HG03565 (cell line): ENCODE measurements around the gene CD52.
"Not testable (repeated sequence)": the region's sequence is repeated elsewhere in the genome, so short reads cannot be mapped to it uniquely, and the experiment has no call there.

Source experiments
- ATAC-seq: cut with Tn5 transposase; IDR thresholded peaks from one replicate; pipeline ENCODE4 v1.9.1; 2021; ENCODE audit warnings: mild to moderate bottlenecking, moderate library complexity; ENCODE audit not compliant: unreplicated experiment

The CD52 gene

DNA sequence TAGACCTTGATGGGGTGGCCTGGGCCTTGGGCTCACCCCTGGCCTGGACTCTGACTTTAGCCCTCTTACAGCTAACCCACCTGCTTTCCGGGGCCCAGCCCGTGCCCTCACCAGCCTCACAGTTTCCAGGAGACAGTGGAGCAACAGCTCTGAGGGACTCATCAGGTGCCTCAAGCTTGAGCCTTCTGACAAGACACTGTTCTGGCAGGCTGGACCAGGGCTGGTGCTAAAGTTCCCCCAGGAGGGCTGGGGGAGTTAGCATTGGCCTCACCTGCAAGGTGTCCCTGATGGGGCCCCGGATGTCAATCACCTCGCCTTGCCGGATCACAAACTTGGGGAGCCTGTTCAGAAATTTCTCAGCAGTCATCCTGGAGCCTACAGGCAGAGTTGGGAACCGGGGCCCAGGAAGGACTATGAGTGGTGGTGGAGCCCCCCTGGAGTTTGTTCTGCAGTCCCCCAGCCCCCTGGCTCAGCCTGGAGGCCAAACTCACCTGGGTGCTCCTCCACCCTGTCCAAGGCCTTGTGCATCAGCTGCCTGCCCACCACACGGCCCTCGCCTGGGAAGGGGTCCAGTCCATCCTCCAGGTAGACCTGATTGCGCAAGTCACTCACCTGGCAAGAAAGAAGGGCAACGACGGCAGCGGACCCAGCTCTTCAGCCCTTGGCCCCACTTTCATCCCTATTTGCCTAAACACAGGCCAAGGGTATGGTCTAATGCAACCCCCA lies 33.7 kb upstream of the CD52 start:
- ATAC-seq: no peak

DNA sequence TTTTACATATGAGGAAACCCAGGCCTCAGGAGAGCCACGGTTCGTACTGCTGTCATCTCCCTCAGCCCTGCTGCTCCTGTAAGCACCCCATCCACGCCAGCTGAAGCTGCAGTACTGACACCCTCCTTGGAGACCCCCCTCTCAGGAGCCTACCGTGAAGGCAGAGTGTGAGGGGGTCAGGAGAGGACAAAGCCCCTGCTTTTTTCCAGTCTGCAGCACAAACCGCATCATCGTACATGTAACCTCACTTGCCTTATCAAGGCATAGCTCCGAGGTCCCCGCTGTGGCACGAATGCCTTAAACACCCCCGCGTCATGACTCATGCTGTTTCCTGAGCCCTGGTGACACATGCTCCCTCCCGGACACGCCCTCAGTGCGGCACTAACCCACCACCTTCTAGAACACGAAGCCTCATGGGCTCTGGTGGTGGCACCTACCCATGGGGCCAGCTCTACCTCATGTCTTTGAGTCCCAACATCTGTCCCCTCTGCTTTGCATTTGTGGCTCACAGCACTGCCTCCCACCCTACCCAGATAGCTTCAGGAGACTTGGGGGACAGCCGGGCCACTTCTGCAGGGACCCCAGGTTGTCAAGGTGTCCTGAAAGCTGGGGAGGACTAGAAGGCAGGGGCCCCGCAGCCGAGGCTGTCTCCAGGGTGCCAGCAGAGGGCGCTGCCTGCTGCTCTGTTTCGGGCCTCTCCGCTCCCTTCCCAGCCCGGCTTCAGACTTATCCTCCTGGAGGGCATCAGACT lies 33.0 kb upstream of the CD52 start:
- ATAC-seq: peak; percentile 35

DNA sequence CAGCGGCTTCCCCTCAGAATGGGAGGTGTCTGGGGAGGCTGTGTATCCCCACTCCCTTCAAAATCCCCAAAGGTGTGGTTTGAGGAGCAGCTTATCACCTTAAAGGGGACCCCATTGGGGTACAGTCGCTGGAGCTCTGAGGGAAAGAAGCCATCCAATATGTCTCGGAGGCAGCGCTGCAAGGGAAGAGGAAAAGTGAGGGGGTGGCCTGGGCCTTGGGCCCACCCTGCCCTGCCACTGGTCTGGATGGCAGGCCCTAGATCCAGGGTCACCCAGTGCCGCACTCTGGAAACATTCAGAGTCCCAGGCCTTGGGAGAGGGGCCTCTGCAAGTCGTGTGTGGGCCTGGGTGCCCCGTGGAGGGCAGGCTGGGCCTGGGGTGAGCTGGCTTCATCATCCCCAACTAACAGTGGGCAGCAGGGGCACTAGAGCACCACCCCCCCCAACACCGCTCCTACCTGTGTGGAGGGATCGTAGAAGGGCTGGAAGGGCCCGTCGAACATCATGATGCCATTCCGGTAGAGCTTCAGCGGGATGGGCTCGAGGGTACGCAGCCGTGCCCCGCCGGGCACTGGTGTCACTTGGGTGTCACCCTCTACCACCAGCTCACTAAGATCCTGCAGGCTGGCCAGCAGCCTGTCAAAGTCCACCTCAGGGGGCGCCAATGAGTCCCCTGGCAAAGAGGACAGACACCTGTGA lies 32.2 kb upstream of the CD52 start:
- ATAC-seq: no peak

DNA sequence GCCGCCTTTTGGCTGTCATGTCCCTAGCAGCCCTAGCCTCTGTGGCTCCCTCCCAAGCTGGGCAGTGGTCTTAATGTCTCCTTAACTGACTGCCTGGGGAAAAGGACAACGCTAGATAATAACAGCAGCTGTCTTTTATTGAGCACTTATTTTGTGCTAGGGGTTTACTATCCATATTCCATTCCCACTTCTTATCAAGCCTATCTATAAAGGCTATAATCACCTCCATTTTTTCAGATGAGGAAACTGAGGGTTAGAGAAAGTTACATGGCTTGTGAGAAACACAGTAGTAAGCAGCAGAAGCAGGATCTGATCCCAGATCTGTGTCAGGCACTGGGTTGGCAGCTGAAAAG lies 31.7 kb upstream of the CD52 start:
- no peak for ATAC-seq

DNA sequence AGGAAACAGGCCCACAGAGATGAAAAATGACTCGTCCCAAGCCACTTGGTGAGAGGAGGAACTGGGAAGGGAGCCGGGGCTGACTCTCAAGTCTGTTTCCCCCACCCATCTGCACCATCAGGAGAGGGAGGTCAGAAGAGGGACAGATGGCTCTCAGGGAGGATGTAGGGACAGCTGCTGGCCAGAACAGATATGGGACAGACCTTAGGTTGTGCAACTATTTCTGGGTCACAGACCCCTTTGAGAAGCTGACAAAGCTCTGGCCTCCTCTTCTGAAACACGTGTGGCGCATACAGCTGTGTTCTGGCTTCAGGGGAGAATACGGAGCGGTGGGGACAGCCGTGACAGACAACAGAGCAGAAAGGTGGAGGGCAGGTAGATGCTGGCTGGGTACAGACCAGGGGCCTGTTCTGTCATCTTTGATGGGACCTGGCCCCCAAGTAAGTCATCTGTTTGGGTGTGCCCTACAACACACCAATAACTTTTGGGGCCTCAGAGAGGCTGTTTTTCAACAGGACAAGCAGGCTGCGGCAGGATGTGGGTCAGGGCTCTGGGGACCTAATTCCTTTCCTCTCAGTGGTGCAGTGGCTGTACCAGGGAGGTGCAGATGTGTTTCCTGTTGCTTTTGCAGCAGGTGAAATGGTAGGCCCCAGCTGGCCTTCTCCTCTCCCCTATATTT lies 30.6 kb upstream of the CD52 start:
- ATAC-seq: no peak

DNA sequence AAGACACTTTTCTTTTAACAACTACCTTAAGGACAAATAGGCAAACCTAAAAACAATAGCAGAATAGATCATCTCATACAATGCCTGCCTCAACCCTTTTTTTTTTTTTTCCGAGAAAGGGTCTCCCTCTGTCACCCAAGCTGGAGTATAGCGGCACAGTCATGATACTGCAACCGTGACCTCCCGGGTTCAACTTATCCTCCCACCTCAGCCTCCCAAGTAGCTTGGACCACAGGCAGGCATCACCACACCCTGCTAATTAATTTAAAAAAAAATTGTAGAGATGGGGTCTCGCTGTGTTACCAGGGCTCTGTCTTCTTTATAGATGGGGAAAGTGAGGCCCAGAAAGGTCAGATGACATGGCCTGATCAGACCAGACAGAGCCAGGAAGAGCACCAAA lies 29.9 kb upstream of the CD52 start:
- no peak for ATAC-seq

DNA sequence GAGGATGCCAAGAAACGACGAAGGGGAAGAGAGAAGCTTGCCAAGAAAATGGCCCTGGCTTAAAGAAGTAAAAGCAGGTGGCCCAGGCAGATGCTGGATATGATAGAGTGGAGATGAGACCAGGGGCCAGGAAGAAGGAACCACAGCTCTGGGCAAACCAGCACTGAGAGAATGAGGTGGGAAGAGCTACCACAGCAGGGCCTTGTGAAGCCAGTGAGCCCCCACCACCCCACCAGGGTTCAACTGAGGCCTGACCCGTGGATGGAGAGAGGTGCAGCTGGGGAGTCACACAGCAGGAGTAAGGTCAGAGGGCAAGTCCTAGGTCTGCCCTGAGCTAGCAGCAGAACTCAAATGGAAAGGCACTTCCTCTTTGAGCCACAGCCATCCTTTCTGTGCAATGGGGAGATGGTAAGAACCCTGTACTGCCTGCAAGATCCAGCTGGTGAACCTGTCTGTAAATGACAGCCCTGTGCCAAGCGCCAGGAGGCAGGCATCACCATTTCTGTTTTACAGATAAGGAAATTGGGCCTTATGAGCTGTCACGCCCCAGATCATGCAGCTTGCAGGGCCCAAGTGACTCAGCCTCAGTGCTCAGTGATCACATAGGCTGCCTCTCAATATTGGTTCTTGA lies 29.3 kb upstream of the CD52 start:
- no peak for ATAC-seq

DNA sequence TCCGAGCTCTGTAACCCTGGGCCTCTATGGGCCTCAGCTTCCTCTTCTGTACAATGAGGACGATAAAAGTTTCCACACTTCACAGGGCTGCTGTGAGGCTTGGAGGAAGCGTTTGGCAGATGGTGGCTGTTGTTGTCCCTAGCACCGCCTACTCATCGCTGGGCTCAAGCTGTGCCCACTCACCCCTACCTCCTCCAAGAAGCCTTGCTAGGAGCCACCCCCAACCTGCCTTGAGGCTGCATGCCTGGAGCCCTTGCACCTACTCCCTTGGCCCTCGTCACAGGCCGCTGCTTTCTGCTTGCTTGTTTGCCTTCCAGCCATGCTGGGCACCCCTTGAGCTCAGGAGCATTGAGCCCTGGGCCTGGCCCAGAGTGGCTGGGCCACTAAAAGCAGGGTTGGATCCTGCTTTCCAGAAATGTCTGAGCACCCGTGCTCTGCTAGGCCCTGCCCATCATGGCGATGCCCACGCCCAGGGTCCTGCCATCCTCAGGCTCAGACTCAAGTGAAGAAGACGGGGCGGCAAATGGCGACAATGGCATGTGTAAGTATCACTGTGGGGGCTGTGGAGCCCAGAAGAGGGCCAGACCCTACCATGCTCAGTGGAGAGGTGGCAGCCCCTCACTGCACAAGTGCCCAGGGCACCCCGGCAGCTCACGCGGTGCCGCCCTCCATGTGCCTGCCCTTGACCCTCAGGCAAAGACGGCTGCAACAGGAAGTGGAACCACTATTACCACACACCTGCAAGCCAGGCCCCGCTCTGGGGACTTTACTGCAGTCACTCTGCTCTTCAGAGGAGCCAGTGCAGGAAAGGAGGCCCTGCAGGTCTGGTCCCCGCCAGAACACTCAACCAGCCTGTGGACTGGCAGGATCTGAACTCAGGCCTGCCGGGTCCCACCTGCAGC lies 28.3 kb upstream of the CD52 start:
- no peak for ATAC-seq

DNA sequence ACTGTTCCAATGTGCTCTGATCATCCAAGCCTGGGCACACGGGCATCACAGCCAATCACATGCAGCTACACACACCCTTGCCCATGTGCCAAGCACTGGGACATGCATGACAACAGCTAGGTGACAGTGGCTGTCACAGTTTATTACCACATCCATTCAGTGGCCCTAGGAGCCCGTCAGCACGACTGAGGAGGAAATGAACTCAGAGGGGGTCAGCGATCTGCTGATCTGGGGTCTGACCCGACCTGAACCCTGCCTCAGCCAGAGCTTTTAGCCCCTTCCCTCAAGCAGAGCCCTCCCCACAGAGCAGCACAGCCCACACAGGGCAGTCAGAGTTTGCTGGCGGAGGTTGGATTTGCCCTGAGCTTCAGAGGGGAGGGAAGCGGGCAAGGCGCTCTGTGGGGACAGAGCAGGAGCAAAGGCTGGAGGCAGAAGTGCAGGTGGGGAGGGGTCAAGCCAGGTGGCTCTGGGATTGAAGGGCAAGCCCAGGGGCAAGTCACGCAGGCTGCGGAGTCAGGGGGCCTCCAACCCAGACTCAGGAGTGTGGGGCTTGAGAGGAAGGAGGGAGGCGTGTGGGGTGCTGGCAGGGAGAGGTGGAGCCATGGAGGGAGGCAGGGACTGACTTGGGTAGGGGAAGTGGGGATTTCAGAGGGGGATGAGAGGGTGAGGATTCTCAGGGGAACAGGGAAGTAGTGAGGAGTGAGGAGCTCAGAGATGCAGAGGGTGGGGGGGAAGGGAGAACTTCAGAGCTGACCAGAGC lies 27.5 kb upstream of the CD52 start:
- no peak for ATAC-seq

DNA sequence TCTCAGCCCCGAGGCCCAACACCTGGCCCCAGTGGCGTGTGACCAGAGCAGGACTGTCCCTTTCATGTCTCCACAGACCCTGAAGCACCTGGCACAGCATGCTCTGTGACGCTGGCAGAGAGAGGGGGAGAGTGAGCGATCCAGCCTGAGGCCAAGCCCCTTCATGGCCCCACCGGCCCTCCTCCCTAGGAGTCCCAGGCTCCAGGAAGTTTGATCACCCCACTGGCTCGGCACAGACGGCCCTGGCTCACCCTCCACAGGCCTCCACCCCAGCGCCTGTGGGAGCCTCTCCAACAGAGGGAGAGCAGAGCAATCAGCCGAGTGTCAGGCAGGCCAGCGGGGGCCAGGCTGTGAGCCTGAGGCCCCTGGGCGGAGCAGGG lies 26.9 kb upstream of the CD52 start:
- no peak for ATAC-seq

DNA sequence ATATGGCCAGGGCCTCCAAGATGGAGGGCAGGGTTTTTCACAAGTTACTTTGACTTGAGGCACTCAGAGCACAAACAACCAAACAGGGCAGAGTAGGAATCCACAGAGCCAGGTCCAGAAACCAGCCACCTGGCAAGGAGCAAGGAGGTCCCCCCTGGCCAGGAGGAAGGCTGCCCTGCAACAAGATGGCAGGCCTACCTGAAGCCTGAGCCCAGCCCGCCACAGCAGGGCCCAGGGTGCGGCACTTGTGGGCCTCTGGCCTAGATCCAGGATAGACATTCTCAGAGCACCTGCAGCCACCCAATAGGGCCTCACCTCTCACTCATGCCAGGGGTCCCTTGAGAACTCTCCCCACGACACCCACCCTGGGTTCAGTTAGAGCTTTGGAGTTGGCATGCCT lies 26.3 kb upstream of the CD52 start:
- no peak for ATAC-seq

DNA sequence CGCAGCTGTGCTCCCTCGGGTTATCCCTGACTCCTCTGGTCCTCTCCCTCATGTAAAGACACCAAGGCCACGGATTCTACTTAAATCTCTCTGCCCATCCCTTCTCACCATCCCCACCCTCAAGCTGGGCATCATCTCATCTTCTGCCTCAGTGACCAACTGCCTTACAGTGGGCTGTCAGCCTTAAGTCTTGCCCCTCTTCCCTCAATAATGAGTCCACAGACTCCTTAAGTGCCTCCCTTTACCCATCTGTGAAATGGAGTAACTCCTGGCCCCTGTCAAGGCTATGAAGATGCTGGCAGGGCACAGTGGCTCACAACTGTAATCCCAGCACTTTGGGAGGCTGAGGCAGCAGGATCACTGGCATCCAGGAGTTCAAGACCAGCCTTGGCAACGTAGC lies 25.8 kb upstream of the CD52 start:
- no peak for ATAC-seq

DNA sequence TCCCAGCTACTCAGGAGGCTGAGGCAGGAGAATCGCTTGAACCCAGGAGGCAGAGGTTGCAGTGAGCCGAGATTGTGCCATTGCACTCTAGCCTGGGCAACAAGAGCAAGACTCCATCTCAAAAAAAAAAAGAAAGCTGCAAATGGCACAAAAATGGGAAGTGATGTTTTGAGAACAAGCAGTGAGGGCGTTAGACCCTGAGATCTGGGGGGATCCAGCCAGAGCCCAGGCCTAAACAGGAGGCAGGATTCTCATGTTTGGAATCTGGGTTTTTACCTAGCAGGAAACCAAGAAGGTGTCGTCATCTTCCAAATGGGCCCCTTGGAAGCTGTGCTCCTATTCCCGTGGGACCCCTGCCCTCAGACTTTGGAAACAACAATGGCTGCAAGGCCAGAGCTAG lies 25.0 kb upstream of the CD52 start:
- ATAC-seq: not testable (repeated sequence)

DNA sequence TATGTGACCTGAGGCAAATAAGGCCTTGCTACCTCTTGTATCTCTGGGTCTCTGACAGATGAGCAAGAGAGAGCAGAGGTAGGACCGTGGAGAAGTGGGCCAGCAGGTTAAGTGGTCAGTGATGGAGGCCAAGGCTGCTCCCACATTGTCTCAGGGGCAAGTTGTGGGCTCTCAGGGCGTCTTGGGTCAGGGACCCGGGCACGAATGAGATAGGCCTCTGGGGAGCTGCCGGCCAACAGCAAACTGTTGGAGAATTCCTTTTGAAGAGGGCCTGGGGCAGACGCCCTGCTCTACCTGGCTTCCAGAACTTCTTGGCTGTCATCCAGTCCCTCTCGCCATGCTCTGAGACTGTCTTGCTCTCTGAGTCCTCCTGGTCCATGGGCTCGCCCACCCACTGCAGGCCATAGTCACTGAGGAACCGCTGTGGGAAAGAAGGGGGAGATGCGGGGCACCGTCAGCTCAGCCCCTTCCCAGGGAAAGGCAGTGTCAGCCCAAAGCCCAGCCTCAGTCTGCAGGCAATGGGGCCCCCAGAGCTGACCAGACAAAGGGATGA lies 23.8 kb upstream of the CD52 start:
- no peak for ATAC-seq

DNA sequence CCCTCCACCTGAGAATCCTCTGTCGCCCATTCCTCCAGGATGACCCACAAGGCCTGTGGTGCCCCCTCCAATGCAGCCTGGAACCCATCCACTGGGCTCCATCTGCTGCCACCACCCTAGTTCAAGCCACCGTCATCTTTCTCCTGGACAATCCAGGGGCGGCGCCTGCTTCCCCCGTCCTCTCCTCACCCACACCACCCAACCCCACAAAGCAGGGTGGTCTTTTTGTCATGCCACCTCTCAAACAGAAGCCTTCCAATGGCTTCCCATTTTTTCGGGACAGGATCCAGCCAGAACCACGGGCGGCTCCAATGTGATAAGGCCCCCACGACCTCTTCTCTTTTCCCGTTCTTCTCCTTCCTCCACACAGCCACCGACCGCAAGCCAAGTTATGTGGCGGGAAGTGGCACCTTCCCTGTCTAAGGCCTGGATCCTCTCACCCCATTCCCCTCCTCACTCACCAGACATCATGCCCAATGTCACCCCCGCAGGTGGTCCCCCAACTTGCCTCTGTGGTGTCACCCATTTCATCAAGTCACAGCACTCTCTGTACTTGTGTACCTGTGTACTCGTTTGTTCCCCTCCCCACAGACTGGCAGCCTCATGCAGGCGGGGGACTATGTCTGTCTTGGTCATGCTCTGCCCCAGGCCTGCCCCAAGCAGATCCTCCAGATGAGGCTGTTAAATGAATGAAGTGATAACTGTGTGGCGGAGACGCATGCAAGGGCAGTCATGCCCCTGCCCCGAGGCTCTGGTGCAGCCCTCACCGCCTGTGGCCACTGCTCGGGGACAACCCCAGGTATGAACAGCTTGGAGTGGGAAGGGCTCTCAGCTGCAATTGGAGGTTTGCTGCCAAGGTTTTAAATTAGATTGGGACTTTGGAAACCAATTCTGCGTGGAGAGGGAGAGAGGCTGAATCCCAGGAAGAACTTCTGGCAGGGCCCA lies 22.3 kb upstream of the CD52 start:
- ATAC-seq: no peak

DNA sequence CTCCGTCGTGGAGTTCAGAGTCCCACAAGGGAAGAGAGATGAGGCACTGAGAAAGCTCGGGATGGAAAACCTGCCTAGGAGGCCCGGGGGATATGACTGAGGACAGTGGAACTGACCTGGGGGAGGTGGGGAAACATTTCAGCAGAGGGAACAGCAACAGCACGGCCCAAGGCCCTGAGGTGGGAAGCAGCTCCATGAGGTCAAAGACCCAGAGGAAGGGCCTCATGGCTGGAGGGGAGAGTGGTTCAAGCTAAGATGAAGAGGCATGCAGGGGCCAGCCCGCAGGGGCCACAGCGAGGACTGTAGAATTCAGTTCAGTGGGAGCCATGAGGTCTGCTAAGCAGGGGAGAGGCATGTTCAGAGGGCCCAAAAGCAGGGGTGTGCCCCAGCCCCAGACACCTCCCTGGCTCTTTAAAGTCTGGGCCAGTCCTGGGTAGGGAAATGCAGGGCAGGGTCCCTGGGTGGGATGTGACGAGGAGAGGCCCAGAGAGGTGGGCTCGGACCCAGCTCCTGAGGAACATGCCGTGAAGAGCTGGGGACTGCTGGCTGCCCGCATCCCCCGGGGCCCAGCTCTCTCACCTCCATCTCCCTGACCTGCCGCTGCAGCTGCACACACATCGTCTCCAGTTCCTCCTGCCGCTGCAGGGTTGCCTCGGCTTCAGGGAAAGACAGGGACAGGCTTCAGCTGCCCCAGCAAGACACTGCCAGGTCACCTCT lies 21.3 kb upstream of the CD52 start:
- no peak for ATAC-seq

DNA sequence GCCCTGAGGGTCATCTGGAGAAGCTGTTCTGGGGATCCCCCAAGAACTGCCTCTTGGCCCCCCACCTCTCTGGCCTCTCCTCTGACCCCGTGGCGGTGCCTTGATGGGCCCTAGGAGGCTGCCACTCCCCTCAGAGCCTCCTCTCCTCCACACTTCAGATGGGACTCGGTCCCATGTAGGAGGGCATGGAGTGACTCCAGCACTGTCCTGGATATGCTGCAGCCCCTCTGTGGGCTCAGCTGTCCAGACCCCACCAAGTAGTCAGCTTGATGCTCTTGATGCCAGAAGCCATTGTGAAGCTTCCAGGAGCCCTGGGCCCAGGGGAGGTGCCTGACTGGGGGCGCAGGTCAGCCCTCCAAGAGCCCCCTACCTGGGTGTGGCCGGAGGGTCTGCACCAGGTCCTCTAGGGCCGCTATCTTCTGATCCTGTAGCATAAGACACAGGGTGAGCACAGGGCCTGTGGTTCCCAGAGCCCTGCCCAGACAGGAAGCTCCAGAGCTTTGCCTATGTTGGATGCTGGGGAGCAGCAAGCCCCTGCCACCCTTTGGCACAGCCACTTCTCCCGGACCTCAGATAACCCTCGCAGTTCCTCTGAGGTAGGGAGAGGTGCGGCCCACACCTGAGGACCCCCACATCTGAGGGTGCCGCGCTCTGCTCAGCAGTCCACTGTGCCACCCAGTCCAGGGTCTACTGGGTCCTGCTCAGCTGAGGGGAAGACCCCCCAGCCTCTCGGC lies 20.5 kb upstream of the CD52 start:
- ATAC-seq: no peak
